ENCODE measurements around the gene ACTC1. TPM values are rescaled to one million over a fixed set of nuclear protein-coding genes. Genes with fewer than 3 reads are reported as not detected.

The ACTC1 gene
- total RNA-seq, 1 donor from 2014 or later: 4.2 TPM

DNA sequence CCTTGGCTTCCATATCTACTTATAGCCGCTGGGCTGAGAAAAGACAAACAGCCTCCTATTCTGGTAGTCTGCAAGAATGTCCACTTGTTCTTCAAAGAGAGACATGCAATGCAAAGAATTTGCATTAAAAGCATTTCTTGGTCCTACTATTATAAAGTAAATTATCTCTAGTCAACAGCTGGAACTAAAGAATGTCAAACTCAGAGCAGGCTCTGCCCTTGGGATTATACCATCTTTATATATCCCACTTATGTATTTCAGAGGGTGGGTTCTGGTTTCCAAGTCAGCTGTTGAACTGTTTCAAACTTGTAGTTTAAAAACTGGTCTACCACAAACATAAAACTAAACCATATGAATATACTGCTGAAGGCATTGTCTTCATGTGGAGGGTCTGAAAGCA lies 7.0 kb upstream of the ACTC1 start:
- H3K9me3 Mint-ChIP-seq (ENCODE audit: unreplicated experiment): no peaks in the 10 kb centered on the region
- peaks cover 3% of the 10 kb centered on the region for H3K27me3 Mint-ChIP-seq (ENCODE audit: unreplicated experiment)
- H3K4me3 Mint-ChIP-seq (ENCODE audit: unreplicated experiment): no peak overlapping the region
- TF ChIP-seq CTCF (IDR thresholded peaks at IDR 0.05; ENCODE audit: unreplicated experiment): no peak
- H3K27ac Mint-ChIP-seq (ENCODE audit: unreplicated experiment): no peak overlapping the region
- DNase-seq (ENCODE audit: low spot score): no peak
- no peaks in the 10 kb centered on the region for H3K4me1 Mint-ChIP-seq (ENCODE audit: unreplicated experiment)
- no peaks in the 10 kb centered on the region for H3K36me3 Mint-ChIP-seq (ENCODE audit: low read depth, unreplicated experiment)

DNA sequence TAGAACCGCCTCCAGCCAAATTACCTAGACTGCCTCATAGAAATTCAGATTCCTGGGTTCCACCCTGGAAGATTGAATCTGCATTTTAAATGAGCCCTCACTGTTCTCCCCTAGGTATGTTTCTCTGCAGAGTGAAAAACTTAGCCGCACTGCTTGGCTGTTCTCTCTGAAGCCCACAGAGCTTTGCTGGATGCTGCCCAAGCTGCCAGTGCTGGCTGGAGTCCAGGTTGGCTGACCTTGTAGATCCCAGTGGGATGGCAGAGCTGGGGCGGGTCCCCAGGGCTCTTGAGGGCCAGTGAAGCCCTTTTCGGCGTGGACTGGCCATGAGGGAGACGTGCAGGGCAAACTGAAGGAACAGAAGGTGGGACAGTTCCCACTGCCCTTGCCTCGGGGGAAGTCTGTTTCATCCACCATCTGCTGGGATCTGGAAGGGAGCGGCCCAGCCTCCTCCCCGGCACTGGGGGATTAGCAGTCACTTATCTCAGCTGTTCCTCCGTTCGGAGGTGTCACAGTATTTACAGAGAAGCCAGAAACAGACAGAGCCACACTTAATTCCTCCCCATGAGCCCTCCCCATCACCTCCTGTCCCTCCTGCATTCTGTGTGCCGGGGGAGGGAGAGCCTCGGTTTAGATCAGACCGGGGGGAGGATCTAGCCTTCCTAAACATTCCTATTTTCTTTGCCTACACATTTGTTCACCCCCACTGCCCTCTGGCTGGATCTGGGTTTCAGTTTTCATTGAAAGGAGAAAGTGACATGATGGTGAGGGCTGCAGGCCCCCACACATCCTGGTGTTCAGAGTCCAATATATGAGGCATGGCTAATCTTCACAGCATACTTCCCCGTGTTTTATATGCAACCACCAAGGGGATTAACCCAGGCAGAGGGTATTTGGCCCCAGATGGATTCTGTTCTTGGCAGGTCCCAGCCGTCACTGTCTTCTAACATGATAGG lies 4.1 kb upstream of the ACTC1 start:
- H3K36me3 Mint-ChIP-seq (ENCODE audit: low read depth, unreplicated experiment): no peaks in the 10 kb centered on the region
- H3K4me3 Mint-ChIP-seq (ENCODE audit: unreplicated experiment): no peak overlapping the region
- no peak overlapping the region for H3K27ac Mint-ChIP-seq (ENCODE audit: unreplicated experiment)
- peaks cover 6% of the 10 kb centered on the region for H3K27me3 Mint-ChIP-seq (ENCODE audit: unreplicated experiment)
- H3K4me1 Mint-ChIP-seq (ENCODE audit: unreplicated experiment): no peaks in the 10 kb centered on the region
- H3K9me3 Mint-ChIP-seq (ENCODE audit: unreplicated experiment): no peaks in the 10 kb centered on the region
- no peak for TF ChIP-seq CTCF (IDR thresholded peaks at IDR 0.05; ENCODE audit: unreplicated experiment)
- DNase-seq (ENCODE audit: low spot score): no peak

- H3K27me3 Mint-ChIP-seq (ENCODE audit: unreplicated experiment): peaks cover 7% of the 10 kb centered on the region
- DNase-seq (ENCODE audit: low spot score): no peak
- TF ChIP-seq CTCF (IDR thresholded peaks at IDR 0.05; ENCODE audit: unreplicated experiment): no peak
- no peaks in the 10 kb centered on the region for H3K9me3 Mint-ChIP-seq (ENCODE audit: unreplicated experiment)
- H3K27ac Mint-ChIP-seq (ENCODE audit: unreplicated experiment): no peak overlapping the region
- no peak overlapping the region for H3K4me3 Mint-ChIP-seq (ENCODE audit: unreplicated experiment)
- H3K4me1 Mint-ChIP-seq (ENCODE audit: unreplicated experiment): no peaks in the 10 kb centered on the region
- H3K36me3 Mint-ChIP-seq (ENCODE audit: low read depth, unreplicated experiment): peaks cover 4% of the 10 kb centered on the region
These were observed 1.6 kb upstream of the ACTC1 start for GRCh38 chr15:34796847-34797435.

DNA sequence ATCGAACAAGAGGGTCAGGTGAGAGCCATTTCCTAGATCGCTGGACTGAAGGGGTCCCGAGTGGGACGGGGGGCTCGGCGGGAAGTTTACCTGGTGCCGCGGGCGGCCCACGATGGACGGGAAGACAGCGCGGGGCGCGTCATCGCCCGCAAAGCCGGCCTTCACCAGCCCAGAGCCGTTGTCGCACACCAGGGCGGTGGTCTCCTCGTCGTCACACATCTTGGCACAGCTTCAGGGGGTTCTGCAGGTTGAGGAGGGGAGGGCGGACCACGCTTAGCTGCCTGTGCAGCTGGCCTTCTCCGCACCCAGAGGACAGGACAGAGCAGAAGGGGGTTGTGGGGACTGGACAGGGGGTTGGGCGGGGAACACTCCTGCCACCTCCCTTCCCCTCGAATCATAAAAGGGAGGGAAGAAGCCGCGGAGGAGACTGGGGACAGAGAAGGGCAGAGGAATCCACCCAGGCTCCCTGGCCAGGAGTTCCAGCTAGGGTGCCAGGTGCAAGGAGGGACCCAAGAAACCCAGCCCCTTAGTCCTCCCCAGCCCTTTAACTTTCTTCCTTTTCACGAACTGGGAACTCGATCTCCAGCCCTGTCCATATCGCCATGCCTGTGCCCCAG lies 651 bp downstream of the ACTC1 start:
- H3K4me3 Mint-ChIP-seq (ENCODE audit: unreplicated experiment): no peak overlapping the region
- no peak for TF ChIP-seq CTCF (IDR thresholded peaks at IDR 0.05; ENCODE audit: unreplicated experiment)
- no peak for DNase-seq (ENCODE audit: low spot score)
- H3K9me3 Mint-ChIP-seq (ENCODE audit: unreplicated experiment): no peaks in the 10 kb centered on the region
- H3K27ac Mint-ChIP-seq (ENCODE audit: unreplicated experiment): no peak overlapping the region
- H3K4me1 Mint-ChIP-seq (ENCODE audit: unreplicated experiment): no peaks in the 10 kb centered on the region
- peaks cover 4% of the 10 kb centered on the region for H3K36me3 Mint-ChIP-seq (ENCODE audit: low read depth, unreplicated experiment)
- H3K27me3 Mint-ChIP-seq (ENCODE audit: unreplicated experiment): peaks cover 5% of the 10 kb centered on the region

All from endothelial cell (in vitro differentiated cells).